Caco-2 (cell line): Measurements from ENCODE around the gene THBS4. TPM values are rescaled to one million over a fixed set of nuclear protein-coding genes. Genes with fewer than 3 reads are reported as not detected.

Source experiments
- Bru-seq: library from RNA; stranded (reverse); fragments of 400-500 nt; gene quantifications from one replicate; lab custom pipeline; 2021; lab: Mats Ljungman, UMichigan
- BruChase-seq, 2 experiments: library from RNA; stranded (reverse); fragments of 400-500 nt; gene quantifications; one replicate each; lab custom pipeline; 2021; lab: Mats Ljungman, UMichigan
- BruUV-seq: library from RNA; stranded (reverse); fragments of 400-500 nt; replicated peaks from 2 replicates; lab custom pipeline; 2021; lab: Mats Ljungman, UMichigan
- CTCF ChIA-PET: fragments of 300-600 bp; sonication (Branson Sonifier 250); formaldehyde crosslinking; loops from one replicate; lab custom pipeline; 2022; ENCODE audit warnings: antibody characterized with exemption; lab: Charles Lee
- POLR2A ChIA-PET: fragments of 300-600 bp; sonication (Branson Sonifier 250); formaldehyde crosslinking; loops from one replicate; lab custom pipeline; 2022; ENCODE audit warnings: antibody characterized with exemption; lab: Charles Lee
- DNase-seq, 2 experiments: peaks; one replicate each; pipeline versions ENCODE4 v3.0.0 to v3.0.0-alpha.2; 2020 to 2022
- H3K27me3 ChIP-seq: replicated peaks from 2 replicates; pipeline ENCODE4 v1.6.0; 2011; ENCODE audit warnings: low read length; ENCODE audit not compliant: control insufficient read depth, insufficient read depth
- H3K36me3 ChIP-seq: 2 replicates; pipeline ENCODE4 v1.5.1; 2011; ENCODE audit warnings: low read length; ENCODE audit not compliant: control insufficient read depth, insufficient read depth
- H3K4me1 ChIP-seq: fragments of 250-450 bp; sonication (Bioruptor Pico); 2 replicates; pipeline ENCODE4 v1.5.1; 2020; ENCODE audit warnings: mild to moderate bottlenecking
- H3K4me3 ChIP-seq: 2 replicates; pipeline ENCODE4 v1.5.1; 2011; ENCODE audit warnings: low read depth, mild to moderate bottlenecking, control low read depth, low read length
- H3K9me3 ChIP-seq: fragments of 250-450 bp; sonication (Bioruptor Pico); 2 replicates; pipeline ENCODE4 v1.5.1; 2020; ENCODE audit warnings: mild to moderate bottlenecking, moderate library complexity
- H3K27ac Mint-ChIP-seq: one replicate; pipeline ENCODE4 v1.8.0; 2022; ENCODE audit warnings: mixed read lengths; ENCODE audit not compliant: unreplicated experiment
- H3K27me3 Mint-ChIP-seq: one replicate; pipeline ENCODE4 v1.8.0; 2022; ENCODE audit warnings: mixed read lengths; ENCODE audit not compliant: insufficient read depth, unreplicated experiment
- H3K36me3 Mint-ChIP-seq: one replicate; pipeline ENCODE4 v1.8.0; 2022; ENCODE audit warnings: mild to moderate bottlenecking, mixed read lengths; ENCODE audit not compliant: insufficient read depth, unreplicated experiment
- H3K4me1 Mint-ChIP-seq: one replicate; pipeline ENCODE4 v1.8.0; 2022; ENCODE audit warnings: low read depth, mixed read lengths; ENCODE audit not compliant: unreplicated experiment
- H3K4me3 Mint-ChIP-seq: one replicate; pipeline ENCODE4 v1.8.0; 2022; ENCODE audit warnings: mild to moderate bottlenecking, moderate library complexity, mixed read lengths; ENCODE audit not compliant: unreplicated experiment
- H3K9me3 Mint-ChIP-seq: one replicate; pipeline ENCODE4 v1.8.0; 2022; ENCODE audit warnings: mixed read lengths; ENCODE audit not compliant: unreplicated experiment
- intact Hi-C: fragments of 100-400 bp; cut with micrococcal nuclease; formaldehyde crosslinking; loops from one replicate; pipeline ENCODE4 v1.10.0; 2022; ENCODE audit not compliant: unreplicated experiment
- long read RNA-seq: library from polyadenylated mRNA; stranded (forward); transcript quantifications from one replicate; pipeline ENCODE4 v2.0.0, GENCODE V29; 2022
- total RNA-seq: library from RNA; stranded (reverse); gene quantifications from 2 replicates; pipeline ENCODE4 v1.2.3, GENCODE V29; 2022
- TF ChIP-seq, protein P1 (sequence below), 2 experiments: fragments of 200-600 bp in 1 of 2; IDR thresholded peaks; 1 replicate in 1 of 2; 2 replicates in 1 of 2; pipeline versions ENCODE4 v1.5.1 to v1.8.0; 2011 to 2022; ENCODE audit warnings: antibody characterized with exemption in 1 of 2, control low read depth in 1 of 2, inconsistent platforms in 1 of 2, low read depth in 1 of 2, low read length in 1 of 2, mild to moderate bottlenecking in 1 of 2, moderate library complexity in 1 of 2; ENCODE audit not compliant: insufficient read depth in 1 of 2, severe bottlenecking in 1 of 2, unreplicated experiment in 1 of 2

Gene THBS4
- 0.28 TPM in 1 of 2 replicates, not detected in the other for total RNA-seq
- Bru-seq, nascent RNA = percentile 7 among the genes with signal in this experiment
- percentile 2 among the genes with signal in this experiment for BruChase-seq, experiment 1, labeled RNA remaining after a 2-hour chase
- percentile 11 among the genes with signal in this experiment for BruChase-seq, experiment 2, labeled RNA remaining after a 6-hour chase
- long read RNA-seq, partial matches to known transcripts = 0 of 1 reads
- long read RNA-seq, other reads (novel, unspliced or antisense) = 1 of 1 reads

GRCh38 chr5:80034962-80035821 lies at the start of gene THBS4:
Gene THBS4, plus strand, starts transcription at chr5:80035348. Its CDS starts 190 bp downstream, at chr5:80035538.
- H3K27ac Mint-ChIP-seq = no peak within 1 kb of the TSS
- H3K9me3 ChIP-seq = no peaks in the 10 kb centered on the region
- H3K4me3 Mint-ChIP-seq = peak within 1 kb of the TSS; percentile 29
- peak within 1 kb of the TSS; percentile 20 for H3K4me3 ChIP-seq
- peaks cover 11% of the 10 kb centered on the region for H3K27me3 Mint-ChIP-seq
- DNase-seq = no peak
- H3K27me3 ChIP-seq = no peaks in the 10 kb centered on the region
- POLR2A ChIA-PET = no interaction called here
- H3K36me3 ChIP-seq = no peaks in the 10 kb centered on the region
- H3K9me3 Mint-ChIP-seq = no peaks in the 10 kb centered on the region
- CTCF ChIA-PET = no interaction called here
- TF ChIP-seq, protein P1, sequence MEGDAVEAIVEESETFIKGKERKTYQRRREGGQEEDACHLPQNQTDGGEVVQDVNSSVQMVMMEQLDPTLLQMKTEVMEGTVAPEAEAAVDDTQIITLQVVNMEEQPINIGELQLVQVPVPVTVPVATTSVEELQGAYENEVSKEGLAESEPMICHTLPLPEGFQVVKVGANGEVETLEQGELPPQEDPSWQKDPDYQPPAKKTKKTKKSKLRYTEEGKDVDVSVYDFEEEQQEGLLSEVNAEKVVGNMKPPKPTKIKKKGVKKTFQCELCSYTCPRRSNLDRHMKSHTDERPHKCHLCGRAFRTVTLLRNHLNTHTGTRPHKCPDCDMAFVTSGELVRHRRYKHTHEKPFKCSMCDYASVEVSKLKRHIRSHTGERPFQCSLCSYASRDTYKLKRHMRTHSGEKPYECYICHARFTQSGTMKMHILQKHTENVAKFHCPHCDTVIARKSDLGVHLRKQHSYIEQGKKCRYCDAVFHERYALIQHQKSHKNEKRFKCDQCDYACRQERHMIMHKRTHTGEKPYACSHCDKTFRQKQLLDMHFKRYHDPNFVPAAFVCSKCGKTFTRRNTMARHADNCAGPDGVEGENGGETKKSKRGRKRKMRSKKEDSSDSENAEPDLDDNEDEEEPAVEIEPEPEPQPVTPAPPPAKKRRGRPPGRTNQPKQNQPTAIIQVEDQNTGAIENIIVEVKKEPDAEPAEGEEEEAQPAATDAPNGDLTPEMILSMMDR (IDR thresholded peaks at IDR 0.05; ENCODE audit: insufficient read depth in 1 of 2, low read depth in 1 of 2, low read length in 1 of 2, severe bottlenecking in 1 of 2, unreplicated experiment in 1 of 2) = no peak
- no peaks in the 10 kb centered on the region for H3K36me3 Mint-ChIP-seq
- no TSS peak for BruUV-seq
- H3K4me1 Mint-ChIP-seq = no peaks in the 10 kb centered on the region
- H3K4me1 ChIP-seq = no peaks in the 10 kb centered on the region
- intact Hi-C loops = no loop called here

DNA sequence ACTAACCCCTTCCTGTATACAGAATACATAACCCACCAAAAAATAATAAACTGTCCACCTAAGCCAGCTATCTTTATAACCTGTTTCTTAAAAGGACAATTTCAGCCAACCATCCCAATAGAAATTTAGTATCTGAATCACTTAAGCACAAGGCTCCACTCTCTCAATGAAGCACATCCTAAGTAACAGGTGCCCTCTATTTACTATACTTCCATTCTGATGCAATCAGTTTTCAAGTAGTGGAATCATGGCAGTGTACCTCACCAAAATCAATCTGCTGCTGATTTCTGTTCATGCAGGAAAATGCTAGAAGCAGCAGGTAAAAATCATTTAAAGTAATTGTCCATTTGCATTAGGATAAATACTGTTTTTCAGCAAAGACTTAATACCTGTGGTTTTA lies 48.9 kb upstream of the THBS4 start:
- Mint-ChIP-seq H3K4me3 (no peak overlapping the region), H3K27me3 (no peaks in the 10 kb centered on the region), H3K36me3 (peaks cover 8% of the 10 kb centered on the region), H3K4me1 (no peaks in the 10 kb centered on the region), H3K9me3 (no peaks in the 10 kb centered on the region), H3K27ac (no peak overlapping the region)
- no TSS peak for BruUV-seq
- CTCF ChIA-PET = interaction anchor here (1.3 kb wide), 1 partner anchor 15 kb away, joined by 4 read pairs; no protein-coding TSS in a partner anchor
- POLR2A ChIA-PET = interaction anchor here (0.5 kb wide), 1 partner anchor 259 kb away, joined by 4 read pairs; no protein-coding TSS in a partner anchor
- H3K4me3 ChIP-seq = no peak overlapping the region
- H3K27me3 ChIP-seq = no peaks in the 10 kb centered on the region
- H3K36me3 ChIP-seq = no peaks in the 10 kb centered on the region
- no peak for DNase-seq
- intact Hi-C loops = no loop called here
- H3K4me1 ChIP-seq = 0 out of 2 replicates have a peak, but pooled peaks cover 3% of the 10 kb centered on the region
- TF ChIP-seq, protein P1 (IDR thresholded peaks at IDR 0.05; ENCODE audit: insufficient read depth in 1 of 2, low read depth in 1 of 2, low read length in 1 of 2, severe bottlenecking in 1 of 2, unreplicated experiment in 1 of 2) = no peak
- H3K9me3 ChIP-seq = no peaks in the 10 kb centered on the region

DNA sequence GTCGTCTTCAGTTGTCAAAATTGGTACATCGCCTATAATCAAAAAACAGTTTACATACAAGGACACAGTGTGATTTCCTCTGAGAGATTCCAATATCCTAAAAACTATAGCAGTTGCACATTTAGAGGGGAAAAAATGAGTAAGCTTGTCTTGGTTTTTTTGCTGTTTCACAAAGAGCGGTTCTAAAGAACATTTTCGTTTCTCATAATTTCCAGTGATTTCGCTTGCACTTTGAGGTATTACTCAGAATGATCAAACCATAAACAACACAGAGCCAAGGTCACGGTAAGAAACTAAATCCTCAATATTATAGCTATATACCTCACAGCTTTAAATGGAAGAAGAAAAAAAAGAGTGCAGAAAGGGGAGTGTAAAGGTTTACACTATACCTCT lies 44.9 kb upstream of the THBS4 start:
- no peak overlapping the region for H3K27ac Mint-ChIP-seq
- H3K4me3 ChIP-seq = peak overlapping the region; percentile 61
- H3K27me3 ChIP-seq = no peaks in the 10 kb centered on the region
- no peaks in the 10 kb centered on the region for H3K36me3 ChIP-seq
- H3K27me3 Mint-ChIP-seq = peaks cover 5% of the 10 kb centered on the region
- BruUV-seq = TSS peak; percentile 71
- CTCF ChIA-PET = interaction anchor here (0.6 kb wide), 1 partner anchor 317 kb away, joined by 6 read pairs; no protein-coding TSS in a partner anchor
- 0 out of 2 replicates have a peak, but pooled peaks cover 3% of the 10 kb centered on the region for H3K4me1 ChIP-seq
- TF ChIP-seq, protein P1 (IDR thresholded peaks at IDR 0.05; ENCODE audit: insufficient read depth in 1 of 2, low read depth in 1 of 2, low read length in 1 of 2, severe bottlenecking in 1 of 2, unreplicated experiment in 1 of 2) = no peak
- H3K4me1 Mint-ChIP-seq = no peaks in the 10 kb centered on the region
- POLR2A ChIA-PET = no interaction called here
- H3K4me3 Mint-ChIP-seq = peak overlapping the region; percentile 60
- no peaks in the 10 kb centered on the region for H3K9me3 ChIP-seq
- no peak for DNase-seq
- intact Hi-C loops = loop anchor here (10.0 kb wide), 1 partner anchor 115 kb away; no protein-coding TSS in a partner anchor
- H3K9me3 Mint-ChIP-seq = no peaks in the 10 kb centered on the region
- peaks cover 8% of the 10 kb centered on the region for H3K36me3 Mint-ChIP-seq
